Right lobe of liver (tissue), 4 donors: ENCODE measurements around the gene COPS7A.

Experiments
- CTCF ChIP-seq, 4 donors: fragments of 200-600 bp in 3 of 4; fragments of 450-650 bp in 1 of 4; IDR thresholded peaks; one replicate each; pipeline versions ENCODE4 v1.5.1 to v1.8.0; 2016 to 2022; ENCODE audit warnings: antibody characterized with exemption in 4 of 4, mild to moderate bottlenecking in 2 of 4
- POLR2A ChIP-seq: fragments of 450-650 bp; IDR thresholded peaks from one replicate; pipeline ENCODE4 v1.6.1; 2017; ENCODE audit warnings: antibody characterized with exemption, mild to moderate bottlenecking
- donor health status: DM: no; HTN: no; CAD: no.
- donor health status: DM: no; HTN: no; CAD: no.
- donor health status: DM: no; HTN: yes; CAD: no.

- TF ChIP-seq CTCF (IDR thresholded peaks at IDR 0.05) (peak in 3 of 4 donors; percentile 94 to 99 (median 98)), POLR2A (peak; percentile 95)
These were observed 29.3 kb downstream of the COPS7A start, which contains the start of gene MLF2 for GRCh38 chr12:6752921-6753771.
